HG03025 (cell line): ENCODE measurements around the gene ERVFRD-1.

Experiments used
- ATAC-seq: cut with Tn5 transposase; IDR thresholded peaks from one replicate; pipeline ENCODE4 v1.9.1; 2021; ENCODE audit warnings: mild to moderate bottlenecking, moderate library complexity; ENCODE audit not compliant: unreplicated experiment, low FRiP score

ERVFRD-1 gene, protein sequence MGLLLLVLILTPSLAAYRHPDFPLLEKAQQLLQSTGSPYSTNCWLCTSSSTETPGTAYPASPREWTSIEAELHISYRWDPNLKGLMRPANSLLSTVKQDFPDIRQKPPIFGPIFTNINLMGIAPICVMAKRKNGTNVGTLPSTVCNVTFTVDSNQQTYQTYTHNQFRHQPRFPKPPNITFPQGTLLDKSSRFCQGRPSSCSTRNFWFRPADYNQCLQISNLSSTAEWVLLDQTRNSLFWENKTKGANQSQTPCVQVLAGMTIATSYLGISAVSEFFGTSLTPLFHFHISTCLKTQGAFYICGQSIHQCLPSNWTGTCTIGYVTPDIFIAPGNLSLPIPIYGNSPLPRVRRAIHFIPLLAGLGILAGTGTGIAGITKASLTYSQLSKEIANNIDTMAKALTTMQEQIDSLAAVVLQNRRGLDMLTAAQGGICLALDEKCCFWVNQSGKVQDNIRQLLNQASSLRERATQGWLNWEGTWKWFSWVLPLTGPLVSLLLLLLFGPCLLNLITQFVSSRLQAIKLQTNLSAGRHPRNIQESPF

DNA sequence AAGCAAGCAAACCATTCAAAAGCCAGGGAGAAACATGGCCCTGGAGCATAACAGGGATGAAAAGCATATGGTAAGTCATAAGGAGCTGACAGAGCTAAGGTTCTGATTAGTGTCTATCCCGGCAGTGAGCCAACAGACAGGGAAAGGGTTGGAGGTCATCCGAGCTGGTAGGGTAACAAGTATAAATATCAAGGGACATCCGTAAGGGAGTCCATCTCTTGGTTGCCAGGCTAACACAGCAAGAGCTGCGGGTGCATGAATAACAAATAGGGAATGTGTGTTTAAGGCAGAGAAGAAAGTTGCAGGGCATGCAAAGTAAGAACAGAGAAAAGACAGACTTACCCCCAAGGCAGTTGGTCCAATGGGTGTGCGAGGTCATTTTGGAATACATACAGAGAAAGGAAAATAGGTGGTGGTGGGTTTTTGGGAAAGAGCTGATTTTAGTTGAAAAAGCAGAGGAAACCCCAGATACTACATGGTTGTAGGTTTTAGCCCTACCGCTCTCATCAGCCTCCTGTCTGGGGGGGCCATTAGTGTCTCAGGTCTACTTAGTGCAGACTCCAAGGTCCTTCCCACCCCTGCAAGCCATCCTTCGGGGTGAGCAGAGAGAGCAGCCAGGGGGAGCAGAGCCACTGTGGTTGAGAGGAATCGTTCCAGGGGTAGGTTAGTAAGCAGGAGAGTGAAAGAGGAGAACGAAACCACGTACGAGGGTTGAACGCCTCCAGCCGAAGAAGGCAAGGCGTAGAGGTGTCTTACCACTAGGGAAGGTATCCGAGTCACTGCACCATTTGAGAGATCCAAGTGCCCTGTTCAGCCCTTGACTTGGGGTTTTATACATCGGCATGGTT is at the start of gene ERVFRD-1:
ERVFRD-1 (minus strand) TSS at position 805 of the 848 bp plus-strand sequence. CDS start 6,415 bp downstream, outside the sequence.
- ATAC-seq = no peak

- ATAC-seq = no peak
These were observed 48.7 kb upstream of the ERVFRD-1 start for GRCh38 chr6:11160199-11160598.

DNA sequence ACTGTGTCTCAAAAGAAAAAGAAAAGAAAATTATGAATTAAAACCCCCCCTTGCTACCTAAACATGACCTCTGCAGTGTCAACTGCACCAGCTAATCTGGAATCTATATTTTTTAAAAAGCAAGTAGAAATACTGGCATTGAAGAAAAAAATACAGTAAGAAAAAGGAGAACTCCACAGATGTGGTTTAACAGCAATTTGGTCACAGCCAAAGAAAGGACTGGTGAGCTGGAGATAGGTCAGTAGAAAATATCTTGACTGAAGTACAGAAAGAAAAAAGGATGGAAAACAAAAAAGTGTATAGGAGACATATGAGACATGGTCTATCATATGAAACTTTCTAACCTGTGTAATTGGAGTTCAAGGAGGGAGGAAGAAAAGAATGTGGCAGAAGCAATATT is 44.1 kb upstream of the ERVFRD-1 start:
- no peak for ATAC-seq

GRCh38 chr6:11153447-11153846 is 41.9 kb upstream of the ERVFRD-1 start:
- ATAC-seq = no peak

GRCh38 chr6:11152581-11152980 is 41.1 kb upstream of the ERVFRD-1 start:
- no peak for ATAC-seq

DNA sequence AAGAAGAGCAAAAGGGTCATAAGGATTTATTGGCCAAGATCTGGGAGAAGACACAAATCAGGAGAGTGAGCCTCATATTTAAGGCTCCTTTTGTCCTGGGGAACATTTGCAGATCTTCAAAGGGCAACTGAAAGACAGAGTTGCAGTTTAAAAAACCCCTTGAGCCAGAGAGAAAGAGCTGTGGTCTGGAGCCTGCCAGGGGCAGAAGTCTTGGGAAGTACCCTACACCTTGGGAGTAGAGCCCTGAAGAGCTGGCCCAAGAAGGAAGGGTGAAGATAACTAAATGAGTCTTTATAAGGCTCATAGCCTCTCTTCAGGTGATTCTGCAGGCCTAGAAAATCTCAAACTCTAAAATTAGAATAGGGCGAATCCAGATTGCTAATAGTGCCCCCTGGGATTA is 40.0 kb upstream of the ERVFRD-1 start:
- no peak for ATAC-seq

GRCh38 chr6:11149551-11149950 is 38.0 kb upstream of the ERVFRD-1 start:
- no peak for ATAC-seq

- ATAC-seq = no peak
These were observed 34.7 kb upstream of the ERVFRD-1 start for GRCh38 chr6:11146117-11146826.

- peak; percentile 55 for ATAC-seq
These were observed 32.9 kb upstream of the ERVFRD-1 start for GRCh38 chr6:11144393-11144851.

DNA sequence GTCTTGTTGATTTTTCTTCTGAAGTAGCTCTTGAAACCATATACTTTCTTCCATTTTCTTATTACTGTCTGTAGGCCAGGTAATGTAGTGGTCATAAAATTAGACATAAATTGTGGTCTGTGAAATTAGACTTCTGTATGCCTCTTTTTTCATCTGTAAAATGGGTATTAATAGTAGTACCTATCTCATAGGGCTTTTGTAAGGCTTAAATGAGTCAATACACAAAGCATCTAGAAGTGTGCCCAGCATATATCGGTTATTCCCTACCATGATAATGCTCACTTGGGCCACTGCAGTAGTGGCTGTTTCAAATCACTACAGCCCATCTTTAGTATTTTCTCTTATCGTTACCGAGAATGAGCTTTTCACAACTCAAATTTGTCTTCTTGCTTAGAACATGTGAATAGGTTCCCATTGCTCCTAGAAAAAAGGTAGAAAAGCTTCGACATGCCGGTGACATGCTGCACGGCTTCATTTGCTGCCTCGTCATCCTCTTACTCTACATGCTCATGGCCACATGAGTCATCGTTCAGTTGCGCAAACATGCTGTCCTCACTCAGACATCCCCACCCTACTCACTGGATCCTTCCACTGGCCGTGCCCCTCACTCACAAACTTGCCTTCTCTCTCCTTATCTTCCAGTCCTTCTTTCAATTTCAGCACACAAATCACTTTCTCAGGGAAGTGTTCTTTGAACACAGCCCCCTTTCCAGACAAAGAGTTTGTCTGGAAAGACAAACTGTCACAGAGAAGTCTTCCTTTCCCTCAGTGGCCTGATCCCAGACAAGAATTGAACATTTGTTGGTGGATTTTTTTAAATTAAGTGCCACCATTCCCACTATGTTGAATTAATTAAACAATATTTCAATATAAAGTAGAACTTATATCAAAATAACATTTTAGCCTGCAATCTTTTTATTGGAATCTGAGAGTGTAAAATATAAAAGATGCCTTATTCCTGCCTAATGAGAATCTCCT is 32.2 kb upstream of the ERVFRD-1 start:
- ATAC-seq = no peak

GRCh38 chr6:11142296-11143027 is 30.9 kb upstream of the ERVFRD-1 start:
- ATAC-seq = no peak

DNA sequence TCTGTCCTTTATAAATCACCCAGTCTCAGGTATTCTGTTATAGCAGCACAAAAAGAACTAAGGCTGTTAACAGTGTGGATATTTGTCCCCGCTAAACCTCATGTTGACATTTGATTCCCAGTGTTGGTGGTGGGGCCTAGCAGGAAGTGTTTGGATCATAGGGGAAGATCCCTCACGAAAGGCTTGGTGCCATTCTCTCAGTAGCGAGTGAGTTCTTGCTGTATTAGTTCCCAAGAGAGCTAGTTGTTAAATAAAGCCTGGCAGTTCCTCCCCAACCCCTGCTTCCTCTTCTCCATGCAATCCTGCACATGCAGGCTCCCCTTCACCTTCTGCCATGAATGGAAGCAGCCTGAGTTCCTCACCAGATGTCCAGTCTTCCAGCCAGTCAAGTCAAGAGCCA is 29.8 kb upstream of the ERVFRD-1 start:
- ATAC-seq = no peak

DNA sequence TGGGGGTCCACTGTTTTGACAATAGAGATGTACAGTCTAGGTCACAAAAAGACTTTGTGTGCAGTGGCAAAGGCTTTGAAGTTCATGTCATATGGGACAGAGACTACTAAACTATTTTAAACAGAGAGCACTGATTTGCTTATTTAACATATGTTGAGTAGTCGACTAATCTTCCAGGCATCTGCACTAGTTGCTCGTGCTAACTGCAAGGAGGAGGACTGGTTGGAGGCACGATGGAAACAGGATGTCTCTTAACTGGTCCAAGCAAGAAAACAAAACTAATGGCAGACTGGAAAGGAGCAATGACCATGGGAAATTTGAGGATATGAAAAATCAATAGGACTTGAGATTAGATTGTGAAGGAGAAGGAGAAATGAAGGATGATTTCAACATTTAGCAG is 28.5 kb upstream of the ERVFRD-1 start:
- ATAC-seq = no peak

DNA sequence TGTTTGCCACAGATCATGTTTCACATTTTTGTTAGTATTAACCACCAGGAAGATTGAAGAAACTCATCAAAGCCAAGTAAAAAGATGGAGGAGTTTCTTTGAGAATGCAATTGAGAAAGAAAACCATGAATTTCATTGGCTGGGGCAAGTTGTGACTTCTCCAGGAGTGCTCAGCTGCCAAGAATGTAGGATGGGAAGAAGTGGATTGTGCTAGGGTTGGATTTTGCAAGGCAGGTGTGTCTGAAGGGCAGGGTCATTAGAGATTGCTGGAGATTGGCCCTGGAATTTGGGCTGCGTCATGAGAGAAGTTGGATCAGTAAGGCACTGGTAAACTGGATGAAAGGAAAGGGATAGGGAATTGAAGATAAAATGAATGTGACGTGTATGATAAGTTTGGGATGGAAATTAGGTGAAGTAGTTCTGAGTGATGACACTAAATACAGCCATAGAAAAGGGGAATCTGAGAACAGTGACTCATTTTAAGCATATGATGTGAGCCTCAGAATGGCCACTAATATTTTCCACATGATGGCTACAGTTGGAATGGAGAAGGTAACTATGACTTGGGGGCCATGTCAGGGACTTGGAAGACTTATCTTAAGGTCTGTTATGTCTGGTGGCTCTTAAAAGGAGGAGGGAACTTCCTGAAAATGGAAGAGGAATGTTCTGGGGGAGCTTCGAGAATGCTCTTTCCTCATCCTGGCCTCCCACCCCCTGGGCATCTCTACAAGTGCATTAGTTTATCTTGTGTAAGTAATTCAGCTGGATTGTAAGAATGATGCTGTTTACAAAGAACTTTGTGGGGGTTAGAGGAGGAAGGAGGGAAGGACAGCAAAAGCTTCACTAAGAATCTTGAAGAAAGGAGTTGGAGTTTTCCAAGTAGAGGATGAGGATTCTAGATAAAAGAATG is 27.8 kb upstream of the ERVFRD-1 start:
- ATAC-seq = no peak

DNA sequence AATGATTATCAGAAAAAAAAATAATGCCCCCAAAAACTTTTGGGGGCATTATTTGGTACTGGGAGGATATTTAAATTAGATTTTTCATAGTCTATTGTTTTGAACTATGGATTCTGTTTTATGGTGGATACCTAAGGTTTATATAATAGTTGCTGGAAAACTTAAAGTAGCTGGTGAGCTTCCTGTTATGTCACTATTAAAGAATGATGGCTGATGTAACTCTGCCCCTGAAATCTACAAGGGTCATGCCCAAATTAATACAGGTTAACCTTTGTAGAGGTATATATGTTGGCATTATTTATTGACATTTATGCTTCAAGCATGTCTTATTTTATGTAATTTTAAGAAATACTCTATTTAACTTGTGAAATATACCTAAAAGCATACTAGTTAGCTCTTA is 25.3 kb upstream of the ERVFRD-1 start:
- no peak for ATAC-seq

- no peak for ATAC-seq
These were observed 21.8 kb upstream of the ERVFRD-1 start for GRCh38 chr6:11133281-11133680.

- ATAC-seq = no peak
These were observed 20.8 kb upstream of the ERVFRD-1 start for GRCh38 chr6:11132194-11132888.
